Spinal cord (tissue), 10 donors: ENCODE results near the gene TEDC2. TPM values are rescaled to one million over a fixed set of nuclear protein-coding genes. Genes with fewer than 3 reads are reported as not detected.
A peak's percentile ranks its signal among the peaks of the same experiment; 100 is the strongest.

Experiments
- DNase-seq, 6 donors: peaks; one replicate each; pipeline versions ENCODE4 v3.0.0 to v3.0.0-alpha.2; 2013 to 2015; ENCODE audit warnings: low spot score in 6 of 6, low read depth in 4 of 6
- H3K27ac ChIP-seq: one replicate; pipeline ENCODE4 v1.5.1; 2013; ENCODE audit warnings: low read depth, low read length, control low read depth
- H3K27me3 ChIP-seq: one replicate; pipeline ENCODE4 v1.6.1; 2013; ENCODE audit warnings: low read length; ENCODE audit not compliant: control insufficient read depth, insufficient read depth
- H3K36me3 ChIP-seq: one replicate; pipeline ENCODE4 v1.6.1; 2013; ENCODE audit warnings: low read length; ENCODE audit not compliant: control insufficient read depth, insufficient read depth
- H3K4me1 ChIP-seq: one replicate; pipeline ENCODE4 v1.6.1; 2013; ENCODE audit warnings: low read length; ENCODE audit not compliant: control insufficient read depth, insufficient read depth
- H3K4me3 ChIP-seq: one replicate; pipeline ENCODE4 v1.5.1; 2013; ENCODE audit warnings: low read depth, low read length, control low read depth
- H3K9me3 ChIP-seq: one replicate; pipeline ENCODE4 v1.6.1; 2013; ENCODE audit warnings: low read length; ENCODE audit not compliant: control insufficient read depth, insufficient read depth
- WGBS: methylation state at CpG from one replicate; pipeline ENCODE4 v1.1.5; 2013; ENCODE audit warnings: missing lambda C conversion rate; ENCODE audit not compliant: insufficient coverage; 5-methylcytosine and 5-hydroxymethylcytosine counted together
- polyA plus RNA-seq, 2 donors: library from polyadenylated mRNA; unstranded; fragments of 120-200 nt; gene quantifications; one replicate each; pipeline ENCODE4 v1.2.1, GENCODE V29; 2013; ENCODE audit not compliant: insufficient read length in 2 of 2
- total RNA-seq, 2 donors: library from RNA; depleted of rRNA in 1 of 2; stranded (reverse); fragments of 120-200 nt in 1 of 2; fragments of >200 nt in 1 of 2; gene quantifications; one replicate each; pipeline versions ENCODE4 v1.2.3 to v1.2.4, GENCODE V29; 2013 to 2014
- donor health status: healthy.

Gene TEDC2
- total and polyA plus RNA-seq, 4 donors, result 4.4 to 12.1 (median 10.0) TPM

DNA sequence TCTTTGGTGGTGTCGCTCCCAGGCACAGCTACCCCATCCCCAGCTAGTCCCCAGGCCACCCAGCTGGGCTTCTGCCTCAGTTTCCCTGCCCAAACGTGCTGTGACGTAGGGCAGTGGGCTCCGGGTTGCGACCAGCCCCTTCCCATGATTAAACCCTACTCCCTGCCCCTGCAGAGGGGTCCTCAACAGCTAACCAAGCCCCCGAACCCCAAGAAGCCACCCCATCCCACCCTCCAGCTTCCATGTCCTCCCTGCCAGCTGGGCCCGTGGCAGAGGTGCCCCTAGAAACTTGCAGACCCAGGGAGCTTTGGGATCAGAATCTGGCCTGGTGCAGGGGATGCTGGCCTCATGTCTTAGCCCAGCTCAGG is 10.3 kb downstream of the TEDC2 start:
- no peak for DNase-seq
- Histone ChIP-seq H3K4me1 (peaks cover 66% of the 10 kb centered on the region), H3K27ac (peak overlapping the region; percentile 33), H3K4me3 (no peak overlapping the region), H3K36me3 (peaks cover 15% of the 10 kb centered on the region), H3K9me3 (no peaks in the 10 kb centered on the region), H3K27me3 (no peaks in the 10 kb centered on the region)
- WGBS, result 96% methylated on average over 7 of the region's 7 CpGs

DNA sequence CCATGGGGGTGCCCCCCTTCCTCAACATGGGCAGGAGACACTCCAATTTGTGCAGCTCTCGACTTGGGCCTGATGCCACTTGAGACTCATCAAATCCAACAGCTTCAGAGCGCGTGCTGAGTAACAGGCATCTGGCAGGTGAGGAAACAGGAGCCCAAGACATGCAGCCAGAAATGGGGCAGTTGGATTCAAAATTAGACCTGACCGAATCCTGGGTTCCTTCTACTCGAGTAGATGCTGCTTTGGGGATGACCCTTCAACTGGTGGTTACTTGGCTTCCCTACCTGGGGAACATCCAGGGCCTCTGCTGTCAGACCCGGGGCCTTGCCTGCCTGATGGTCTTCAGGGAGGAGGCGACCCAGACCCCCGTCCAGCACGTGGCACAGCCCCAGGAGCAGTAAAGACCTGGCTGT is 10.7 kb downstream of the TEDC2 start:
- H3K36me3 ChIP-seq, result peaks cover 15% of the 10 kb centered on the region
- DNase-seq, result peak in 2 of 6 donors; percentile 24 to 38
- peaks cover 67% of the 10 kb centered on the region for H3K4me1 ChIP-seq
- WGBS, result 19% methylated on average over 9 of the region's 9 CpGs
- no peaks in the 10 kb centered on the region for H3K9me3 ChIP-seq
- peak overlapping the region; percentile 33 for H3K27ac ChIP-seq
- no peak overlapping the region for H3K4me3 ChIP-seq
- no peaks in the 10 kb centered on the region for H3K27me3 ChIP-seq

DNA sequence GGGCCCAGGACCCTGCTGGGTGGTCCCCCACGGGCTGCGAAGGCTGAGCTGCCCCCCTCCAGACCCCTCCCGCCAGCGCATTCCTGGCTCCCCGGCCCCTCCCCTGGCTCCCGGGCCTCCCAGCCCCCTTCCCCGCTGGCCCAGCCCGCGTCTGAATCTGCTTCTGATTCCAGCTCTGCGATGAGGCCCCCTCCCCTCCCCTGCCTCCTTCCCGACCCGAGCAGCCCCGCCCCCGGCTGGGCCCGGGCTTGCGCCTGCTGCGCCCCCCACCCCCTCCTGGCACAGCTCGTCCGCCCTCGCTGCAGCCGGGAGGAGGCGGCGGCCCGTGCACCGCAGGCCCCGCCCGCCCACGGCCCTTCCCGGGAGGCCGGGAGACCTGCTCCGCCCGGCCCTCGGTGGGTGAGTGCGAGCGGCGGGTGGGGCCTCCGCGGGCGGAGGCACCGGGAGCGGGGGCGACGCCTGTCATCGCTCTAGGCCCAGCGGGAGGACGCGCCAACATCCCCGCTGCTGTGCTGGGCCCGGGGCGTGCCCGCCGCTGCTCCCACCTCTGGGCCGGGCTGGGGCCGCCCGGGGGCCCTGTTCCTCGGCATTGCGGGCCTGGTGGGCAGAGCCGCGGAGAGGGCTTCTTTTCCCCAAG is 11.2 kb downstream of the TEDC2 start, which contains the start of gene NTN3:
TSS of gene NTN3 (plus strand) at position 282 of the 637 bp plus-strand sequence. CDS start 405 bp downstream, outside the sequence.
- peaks cover 73% of the 10 kb centered on the region for H3K4me1 ChIP-seq
- no peaks in the 10 kb centered on the region for H3K27me3 ChIP-seq
- H3K27ac ChIP-seq, result peak within 1 kb of the TSS; percentile 33
- WGBS, result under 1% methylated on average over 53 of the region's 59 CpGs
- peaks cover 17% of the 10 kb centered on the region for H3K36me3 ChIP-seq
- H3K9me3 ChIP-seq, result no peaks in the 10 kb centered on the region
- DNase-seq, result peak in 2 of 6 donors; percentile 81 to 83
- no peak within 1 kb of the TSS for H3K4me3 ChIP-seq

DNA sequence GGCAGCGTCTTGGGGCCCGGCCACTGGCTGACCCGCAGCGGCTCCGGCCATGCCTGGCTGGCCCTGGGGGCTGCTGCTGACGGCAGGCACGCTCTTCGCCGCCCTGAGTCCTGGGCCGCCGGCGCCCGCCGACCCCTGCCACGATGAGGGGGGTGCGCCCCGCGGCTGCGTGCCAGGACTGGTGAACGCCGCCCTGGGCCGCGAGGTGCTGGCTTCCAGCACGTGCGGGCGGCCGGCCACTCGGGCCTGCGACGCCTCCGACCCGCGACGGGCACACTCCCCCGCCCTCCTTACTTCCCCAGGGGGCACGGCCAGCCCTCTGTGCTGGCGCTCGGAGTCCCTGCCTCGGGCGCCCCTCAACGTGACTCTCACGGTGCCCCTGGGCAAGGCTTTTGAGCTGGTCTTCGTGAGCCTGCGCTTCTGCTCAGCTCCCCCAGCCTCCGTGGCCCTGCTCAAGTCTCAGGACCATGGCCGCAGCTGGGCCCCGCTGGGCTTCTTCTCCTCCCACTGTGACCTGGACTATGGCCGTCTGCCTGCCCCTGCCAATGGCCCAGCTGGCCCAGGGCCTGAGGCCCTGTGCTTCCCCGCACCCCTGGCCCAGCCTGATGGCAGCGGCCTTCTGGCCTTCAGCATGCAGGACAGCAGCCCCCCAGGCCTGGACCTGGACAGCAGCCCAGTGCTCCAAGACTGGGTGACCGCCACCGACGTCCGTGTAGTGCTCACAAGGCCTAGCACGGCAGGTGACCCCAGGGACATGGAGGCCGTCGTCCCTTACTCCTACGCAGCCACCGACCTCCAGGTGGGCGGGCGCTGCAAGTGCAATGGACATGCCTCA is 12.0 kb downstream of the TEDC2 start:
- peaks cover 78% of the 10 kb centered on the region for H3K4me1 ChIP-seq
- 27% methylated on average over 61 of the region's 61 CpGs for WGBS
- peaks cover 15% of the 10 kb centered on the region for H3K36me3 ChIP-seq
- H3K27ac ChIP-seq, result no peak overlapping the region
- no peak overlapping the region for H3K4me3 ChIP-seq
- H3K27me3 ChIP-seq, result no peaks in the 10 kb centered on the region
- no peaks in the 10 kb centered on the region for H3K9me3 ChIP-seq
- DNase-seq, result peak in 1 of 6 donors; percentile 6

DNA sequence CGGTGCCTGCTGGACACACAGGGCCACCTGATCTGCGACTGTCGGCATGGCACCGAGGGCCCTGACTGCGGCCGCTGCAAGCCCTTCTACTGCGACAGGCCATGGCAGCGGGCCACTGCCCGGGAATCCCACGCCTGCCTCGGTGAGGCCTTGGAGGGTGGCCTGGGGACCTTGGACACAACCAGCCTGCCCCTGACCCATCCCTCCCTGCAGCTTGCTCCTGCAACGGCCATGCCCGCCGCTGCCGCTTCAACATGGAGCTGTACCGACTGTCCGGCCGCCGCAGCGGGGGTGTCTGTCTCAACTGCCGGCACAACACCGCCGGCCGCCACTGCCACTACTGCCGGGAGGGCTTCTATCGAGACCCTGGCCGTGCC is 12.6 kb downstream of the TEDC2 start:
- H3K4me3 ChIP-seq, result no peak overlapping the region
- no peaks in the 10 kb centered on the region for H3K9me3 ChIP-seq
- no peak for DNase-seq
- peaks cover 73% of the 10 kb centered on the region for H3K4me1 ChIP-seq
- no peaks in the 10 kb centered on the region for H3K27me3 ChIP-seq
- H3K36me3 ChIP-seq, result peaks cover 13% of the 10 kb centered on the region
- no peak overlapping the region for H3K27ac ChIP-seq
- 92% methylated on average over 24 of the region's 27 CpGs for WGBS

DNA sequence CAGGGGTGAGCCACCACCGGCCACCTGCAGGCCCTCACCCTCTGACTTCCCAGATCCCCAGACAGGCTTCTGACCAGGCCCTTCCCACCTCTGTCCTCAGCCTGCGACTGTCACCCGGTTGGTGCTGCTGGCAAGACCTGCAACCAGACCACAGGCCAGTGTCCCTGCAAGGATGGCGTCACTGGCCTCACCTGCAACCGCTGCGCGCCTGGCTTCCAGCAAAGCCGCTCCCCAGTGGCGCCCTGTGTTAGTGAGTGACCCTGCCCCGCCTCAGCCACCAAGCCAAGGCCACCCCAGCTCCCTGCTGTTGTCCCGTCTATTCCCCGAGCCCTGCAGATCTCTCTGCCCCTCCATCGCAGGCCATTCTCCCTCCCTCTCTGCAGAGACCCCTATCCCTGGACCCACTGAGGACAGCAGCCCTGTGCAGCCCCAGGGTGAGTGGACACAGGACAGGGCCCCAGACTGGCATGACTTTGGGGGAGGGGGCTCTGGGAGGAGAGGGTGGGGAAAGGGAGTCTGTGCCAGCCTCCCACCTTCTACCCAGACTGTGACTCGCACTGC is 13.1 kb downstream of the TEDC2 start:
- H3K27me3 ChIP-seq, result no peaks in the 10 kb centered on the region
- 86% methylated on average over 13 of the region's 14 CpGs for WGBS
- H3K9me3 ChIP-seq, result no peaks in the 10 kb centered on the region
- H3K4me3 ChIP-seq, result no peak overlapping the region
- no peak overlapping the region for H3K27ac ChIP-seq
- H3K4me1 ChIP-seq, result peaks cover 77% of the 10 kb centered on the region
- no peak for DNase-seq
- H3K36me3 ChIP-seq, result peaks cover 13% of the 10 kb centered on the region

DNA sequence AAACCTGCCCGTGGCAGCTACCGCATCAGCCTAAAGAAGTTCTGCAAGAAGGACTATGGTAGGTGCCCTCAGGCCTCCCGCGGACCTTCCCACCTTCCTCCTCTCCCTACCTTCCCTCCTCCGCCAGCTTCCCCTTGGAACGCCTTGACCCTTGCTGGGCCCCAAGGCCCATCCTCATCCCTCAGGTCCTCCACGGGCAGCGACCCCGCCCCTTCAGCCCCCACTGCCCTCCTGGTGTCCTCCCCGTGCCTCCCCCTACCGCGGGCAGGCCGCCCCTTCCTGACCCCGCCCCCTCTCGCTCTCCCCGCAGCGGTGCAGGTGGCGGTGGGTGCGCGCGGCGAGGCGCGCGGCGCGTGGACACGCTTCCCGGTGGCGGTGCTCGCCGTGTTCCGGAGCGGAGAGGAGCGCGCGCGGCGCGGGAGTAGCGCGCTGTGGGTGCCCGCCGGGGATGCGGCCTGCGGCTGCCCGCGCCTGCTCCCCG is 13.6 kb downstream of the TEDC2 start:
- DNase-seq, result peak in 2 of 6 donors; percentile 27 to 68
- Histone ChIP-seq H3K27me3 (no peaks in the 10 kb centered on the region), H3K4me1 (peaks cover 77% of the 10 kb centered on the region), H3K36me3 (peaks cover 13% of the 10 kb centered on the region), H3K9me3 (no peaks in the 10 kb centered on the region), H3K4me3 (no peak overlapping the region), H3K27ac (no peak overlapping the region)
- WGBS, result 5% methylated on average over 46 of the region's 49 CpGs

DNA sequence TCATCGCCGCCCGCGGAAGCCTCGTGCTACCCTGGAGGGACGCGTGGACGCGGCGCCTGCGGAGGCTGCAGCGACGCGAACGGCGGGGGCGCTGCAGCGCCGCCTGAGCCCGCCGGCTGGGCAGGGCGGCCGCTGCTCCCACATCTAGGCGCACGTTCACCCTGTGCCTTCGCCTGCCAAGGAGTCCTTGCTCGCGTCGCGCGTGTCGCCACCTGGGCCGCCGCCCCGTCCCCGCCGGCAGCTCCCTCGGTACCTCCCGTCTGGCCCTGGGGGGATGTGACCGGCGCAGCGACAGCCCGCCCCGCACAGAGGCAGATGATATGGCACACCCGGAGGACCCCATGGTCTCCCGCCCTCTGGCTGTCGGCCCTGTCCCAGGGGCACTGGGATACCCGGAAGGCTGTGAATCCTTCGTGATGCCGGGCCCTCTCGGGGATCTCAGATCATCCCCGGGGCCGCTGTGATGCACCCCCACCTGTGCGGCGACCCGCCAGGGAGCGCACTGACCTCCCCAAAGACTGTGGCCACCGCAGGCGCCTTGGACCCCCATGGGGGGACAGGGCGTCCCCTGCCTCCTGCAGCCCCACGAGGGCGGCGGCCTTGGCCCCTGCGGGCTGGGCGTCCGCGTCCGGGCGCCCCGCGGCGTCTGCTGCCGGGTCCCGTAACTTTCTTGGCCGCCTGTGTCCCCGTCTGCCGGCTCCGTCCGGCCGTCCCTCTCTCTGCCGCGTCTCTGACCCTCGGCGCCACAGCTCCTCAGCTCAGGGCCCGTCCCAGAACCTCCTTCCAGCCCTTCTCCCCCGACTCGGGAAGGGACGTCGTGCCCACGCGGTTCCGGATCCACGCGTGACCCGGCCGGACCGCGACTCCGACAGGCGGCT is 14.3 kb downstream of the TEDC2 start:
- H3K27me3 ChIP-seq, result no peaks in the 10 kb centered on the region
- peak overlapping the region; percentile 55 for H3K4me3 ChIP-seq
- H3K4me1 ChIP-seq, result peaks cover 69% of the 10 kb centered on the region
- peaks cover 18% of the 10 kb centered on the region for H3K36me3 ChIP-seq
- WGBS, result under 1% methylated on average over 100 of the region's 100 CpGs
- no peaks in the 10 kb centered on the region for H3K9me3 ChIP-seq
- peak overlapping the region; percentile 57 for H3K27ac ChIP-seq
- DNase-seq, result peak in 2 of 6 donors; percentile 71 to 73

DNA sequence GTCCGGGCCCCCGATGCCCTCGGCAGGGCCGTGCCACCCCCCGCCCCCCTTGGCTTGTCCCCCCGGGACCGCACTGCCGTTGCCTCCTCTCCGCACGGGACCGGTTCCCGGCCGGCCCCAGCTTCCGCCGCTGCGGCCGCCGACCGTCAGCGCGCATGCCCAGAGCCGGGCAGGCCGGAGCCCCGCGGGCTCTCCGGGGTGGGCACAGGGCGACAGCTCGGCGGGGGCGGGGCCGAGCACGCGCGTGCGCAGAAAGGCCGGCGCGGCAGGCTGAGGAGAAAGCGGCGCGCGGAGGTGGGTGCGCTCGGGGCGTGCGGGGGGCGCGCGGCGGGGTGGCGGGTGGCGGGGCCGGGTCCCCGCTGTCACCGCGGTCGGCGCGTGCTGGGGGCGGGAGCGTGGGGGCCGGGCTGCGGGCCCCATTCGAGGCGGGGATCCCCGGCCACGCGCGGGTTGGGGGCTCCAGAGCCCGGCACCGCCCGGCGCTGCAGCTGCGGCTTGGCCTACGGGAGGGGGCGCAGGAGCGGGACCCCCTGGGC is 15.0 kb downstream of the TEDC2 start, which contains the start of gene TBC1D24:
TSS of gene TBC1D24 (plus strand) at position 251 of the 536 bp plus-strand sequence. CDS start 21,022 bp downstream, outside the sequence.
- DNase-seq, result peak in 5 of 6 donors; percentile 75 to 96 (median 84)
- under 1% methylated on average over 77 of the region's 77 CpGs for WGBS
- Histone ChIP-seq H3K27ac (peak within 1 kb of the TSS; percentile 57), H3K9me3 (no peaks in the 10 kb centered on the region), H3K4me1 (peaks cover 62% of the 10 kb centered on the region), H3K4me3 (peak within 1 kb of the TSS; percentile 55), H3K27me3 (no peaks in the 10 kb centered on the region), H3K36me3 (peaks cover 23% of the 10 kb centered on the region)
